HL-60 (cell line): ENCODE results near the gene CELA2B.

Experiments
- DNase-seq, 2 experiments: peaks; one replicate each; pipeline ENCODE4 v3.0.0-alpha.2; 2010 to 2020; ENCODE audit warnings: low read depth in 1 of 2, low spot score in 1 of 2
- H3K27ac ChIP-seq: fragments of 250-450 bp; sonication (Bioruptor Pico); replicated peaks from 2 replicates; pipeline ENCODE4 v1.5.1; 2020; ENCODE audit warnings: mild to moderate bottlenecking, moderate library complexity
- H3K27me3 ChIP-seq: fragments of 250-450 bp; sonication (Bioruptor Pico); 2 replicates; pipeline ENCODE4 v1.5.1; 2021; ENCODE audit warnings: mild to moderate bottlenecking, moderate library complexity; ENCODE audit not compliant: insufficient read depth, poor library complexity, severe bottlenecking
- H3K4me3 ChIP-seq: replicated peaks from 2 replicates; pipeline ENCODE4 v1.5.1; 2011; ENCODE audit warnings: mild to moderate bottlenecking, control low read depth, low read length; ENCODE audit not compliant: insufficient read depth
- GABPA ChIP-seq: IDR thresholded peaks from 2 replicates; pipeline ENCODE4 v1.6.1; 2012; ENCODE audit warnings: low read depth
- POLR2AphosphoS5 ChIP-seq: IDR thresholded peaks from 2 replicates; pipeline ENCODE4 v1.6.1; 2012; ENCODE audit warnings: low read depth
- REST ChIP-seq: IDR thresholded peaks from 2 replicates; pipeline ENCODE4 v1.6.1; 2012; ENCODE audit warnings: low read depth; ENCODE audit not compliant: insufficient replicate concordance
- SPI1 ChIP-seq: IDR thresholded peaks from 2 replicates; pipeline ENCODE4 v1.6.1; 2012; ENCODE audit warnings: low read depth, mild to moderate bottlenecking, borderline replicate concordance
- TF ChIP-seq, protein P1 (sequence below): IDR thresholded peaks from one replicate; pipeline ENCODE4 v1.5.1; 2011; ENCODE audit warnings: low read length, control low read depth, inconsistent platforms; ENCODE audit not compliant: insufficient read depth

The CELA2B gene

DNA sequence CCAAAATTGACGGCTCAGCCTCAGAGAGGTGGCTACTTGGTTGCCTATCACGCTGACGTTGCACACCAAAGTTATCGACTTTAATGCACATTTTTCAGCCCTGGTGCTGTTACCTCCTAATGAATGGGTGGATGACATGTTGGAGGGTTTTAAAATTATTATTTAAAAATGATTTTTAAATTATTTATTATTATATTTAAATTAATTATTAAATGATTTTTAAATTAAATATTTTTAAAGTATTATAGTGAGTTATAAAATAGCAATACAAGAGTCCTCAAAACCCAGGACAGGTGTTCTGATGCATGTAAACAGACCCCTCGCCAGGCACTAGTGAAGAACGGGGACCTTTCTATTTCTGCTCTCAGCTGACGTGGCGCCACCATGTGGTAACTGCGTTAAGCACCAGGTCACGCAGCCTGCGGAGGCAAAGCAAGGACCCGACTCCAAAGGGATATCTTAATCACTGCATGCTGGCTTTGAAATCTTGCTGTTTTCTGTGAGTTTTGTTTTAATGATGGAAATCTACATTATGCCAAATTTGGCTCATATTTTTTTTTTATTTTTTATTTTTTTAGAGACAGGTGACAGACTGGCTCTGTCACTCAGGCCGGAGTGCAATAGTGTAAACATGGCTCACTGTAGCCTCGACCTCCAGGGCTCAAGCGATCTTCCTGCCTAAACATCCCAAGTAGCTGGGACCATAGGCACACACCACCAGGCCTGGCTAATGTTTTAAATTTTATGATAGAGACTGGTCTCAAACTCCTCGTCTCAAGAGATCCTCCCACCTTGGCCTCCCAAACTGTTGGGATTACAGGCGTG lies 25.5 kb downstream of the CELA2B start:
- Histone ChIP-seq H3K4me3 (no peak overlapping the region), H3K27me3 (no peaks in the 10 kb centered on the region), H3K27ac (no peak overlapping the region)
- DNase-seq, result peak in 1 of 2 experiments; percentile 69
- no peak for TF ChIP-seq REST
- TF ChIP-seq GABPA, result no peak
- TF ChIP-seq, protein P1, sequence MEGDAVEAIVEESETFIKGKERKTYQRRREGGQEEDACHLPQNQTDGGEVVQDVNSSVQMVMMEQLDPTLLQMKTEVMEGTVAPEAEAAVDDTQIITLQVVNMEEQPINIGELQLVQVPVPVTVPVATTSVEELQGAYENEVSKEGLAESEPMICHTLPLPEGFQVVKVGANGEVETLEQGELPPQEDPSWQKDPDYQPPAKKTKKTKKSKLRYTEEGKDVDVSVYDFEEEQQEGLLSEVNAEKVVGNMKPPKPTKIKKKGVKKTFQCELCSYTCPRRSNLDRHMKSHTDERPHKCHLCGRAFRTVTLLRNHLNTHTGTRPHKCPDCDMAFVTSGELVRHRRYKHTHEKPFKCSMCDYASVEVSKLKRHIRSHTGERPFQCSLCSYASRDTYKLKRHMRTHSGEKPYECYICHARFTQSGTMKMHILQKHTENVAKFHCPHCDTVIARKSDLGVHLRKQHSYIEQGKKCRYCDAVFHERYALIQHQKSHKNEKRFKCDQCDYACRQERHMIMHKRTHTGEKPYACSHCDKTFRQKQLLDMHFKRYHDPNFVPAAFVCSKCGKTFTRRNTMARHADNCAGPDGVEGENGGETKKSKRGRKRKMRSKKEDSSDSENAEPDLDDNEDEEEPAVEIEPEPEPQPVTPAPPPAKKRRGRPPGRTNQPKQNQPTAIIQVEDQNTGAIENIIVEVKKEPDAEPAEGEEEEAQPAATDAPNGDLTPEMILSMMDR, result peak; percentile 75

DNA sequence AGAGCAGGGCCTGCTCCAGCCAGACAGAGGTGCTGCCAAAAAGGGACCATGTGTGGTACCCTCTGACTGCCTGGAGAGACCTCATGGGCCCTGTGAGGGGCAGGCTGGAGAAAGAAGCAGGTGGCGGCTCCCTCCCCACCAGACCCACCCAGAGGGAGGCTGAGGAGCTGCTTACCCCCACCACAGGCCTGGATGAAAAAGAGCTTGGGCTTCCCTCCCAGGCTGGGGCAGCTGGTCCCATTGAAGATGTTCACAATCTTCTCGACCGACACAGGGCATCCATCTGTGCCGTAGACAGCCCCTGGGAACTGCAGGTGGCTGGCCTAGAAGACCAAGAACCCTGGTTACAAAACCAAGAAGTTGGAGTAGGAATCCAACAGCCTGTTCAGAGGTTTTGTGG lies 28.5 kb downstream of the CELA2B start:
- TF ChIP-seq SPI1 (no peak), REST (no peak), POLR2AphosphoS5 (no peak), GABPA (no peak)
- TF ChIP-seq, protein P1, result no peak
- H3K27me3 ChIP-seq, result no peaks in the 10 kb centered on the region
- DNase-seq, result no peak

DNA sequence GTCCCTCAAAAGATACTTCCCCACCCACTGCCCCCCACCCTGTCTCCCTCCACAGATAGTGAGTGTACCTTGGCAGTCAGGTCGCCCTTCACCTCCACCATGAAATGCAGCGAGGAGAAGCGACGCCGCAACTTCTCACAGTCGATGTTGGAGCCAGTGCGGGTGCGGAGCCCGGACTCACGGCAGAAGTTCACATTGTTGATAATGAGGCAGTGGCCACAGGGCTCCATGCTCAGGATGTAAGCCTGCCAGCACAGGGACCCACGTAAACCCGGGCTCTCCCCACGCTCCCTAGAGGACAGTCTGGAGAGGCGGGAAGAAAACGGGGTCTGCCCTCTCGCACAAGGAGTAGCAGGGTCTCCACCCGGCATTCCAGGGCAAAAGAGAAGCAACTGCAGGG lies 30.9 kb downstream of the CELA2B start:
- H3K4me3 ChIP-seq, result no peak overlapping the region
- no peak overlapping the region for H3K27ac ChIP-seq
- no peaks in the 10 kb centered on the region for H3K27me3 ChIP-seq
- TF ChIP-seq REST, result no peak
- no peak for TF ChIP-seq POLR2AphosphoS5
- TF ChIP-seq, protein P1, result no peak
- no peak for TF ChIP-seq GABPA
- no peak for TF ChIP-seq SPI1
- DNase-seq, result no peak

More for the DNA sequence above, 28.5 kb downstream of the CELA2B start:
- no peak overlapping the region for H3K4me3 ChIP-seq
- H3K27ac ChIP-seq, result no peak overlapping the region
